ENCODE measurements around the gene NTM.

NTM gene

GRCh38 chr11:132208477-132209055 lies 838.2 kb downstream of the NTM start:
- in situ Hi-C loops (cut with MboI; ENCODE audit: low sequenced_read_pairs) = no loop called here

DNA sequence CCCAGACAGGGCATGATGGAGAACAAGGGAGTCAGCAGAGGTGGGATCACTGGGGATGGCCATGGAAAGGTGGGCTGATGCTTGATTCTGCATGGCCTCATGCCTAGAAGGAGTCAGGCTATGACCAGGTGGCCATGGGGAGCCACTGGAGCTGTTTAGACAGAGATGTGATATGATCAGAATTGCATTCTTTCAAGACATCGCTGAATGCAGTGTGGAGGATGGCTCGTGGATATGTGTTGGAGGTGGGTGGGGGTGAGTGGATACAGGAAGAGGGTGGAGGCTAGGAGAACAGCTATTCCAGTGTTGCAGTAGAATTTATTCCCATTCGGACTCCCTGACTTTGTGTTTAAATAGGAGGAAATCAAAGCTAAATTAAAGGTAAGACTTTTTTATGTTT lies 841.1 kb downstream of the NTM start:
- in situ Hi-C loops (cut with MboI; ENCODE audit: low sequenced_read_pairs) = no loop called here

DNA sequence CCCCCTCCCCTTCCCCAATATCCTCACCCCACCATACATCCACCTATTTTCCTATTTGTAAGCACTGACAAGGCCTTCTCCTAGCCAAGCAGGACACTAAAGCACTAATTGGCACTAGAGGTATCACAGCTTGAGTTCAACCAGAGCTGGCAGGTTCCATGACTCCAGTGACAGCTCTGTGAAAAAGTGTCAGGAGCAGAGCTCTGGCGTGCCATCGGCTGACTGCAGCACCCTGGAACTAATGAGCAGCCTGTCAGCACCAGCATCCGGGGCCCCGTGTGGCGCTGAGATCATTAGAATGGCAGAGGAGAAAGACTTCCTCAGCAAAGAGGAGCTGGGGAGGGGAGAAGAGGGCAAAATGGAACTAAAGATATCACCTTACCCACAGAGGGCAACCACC lies 847.4 kb downstream of the NTM start:
- in situ Hi-C loops (cut with MboI; ENCODE audit: low sequenced_read_pairs) = no loop called here

GRCh38 chr11:132220474-132220873 lies 850.1 kb downstream of the NTM start:
- in situ Hi-C loops (cut with MboI; ENCODE audit: low sequenced_read_pairs) = no loop called here

DNA sequence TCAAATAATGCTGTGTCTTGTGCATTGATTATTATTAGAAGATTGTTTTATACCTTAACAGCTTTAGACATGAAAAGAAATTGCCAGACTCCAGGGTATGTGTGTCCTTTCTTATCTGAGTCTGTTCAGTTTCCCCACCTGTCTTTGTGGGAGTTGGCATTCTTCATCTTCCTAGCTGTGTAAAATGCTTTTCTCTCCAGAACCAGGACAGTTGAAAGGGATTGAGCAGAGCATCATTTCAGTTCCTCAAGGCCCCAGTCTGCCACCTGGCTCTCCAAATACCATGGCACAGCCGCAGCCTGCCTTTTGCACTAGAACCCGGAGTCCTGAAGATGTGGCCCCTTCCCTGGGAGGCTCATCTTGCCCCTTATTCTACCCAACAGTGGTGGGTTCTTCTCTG lies 851.9 kb downstream of the NTM start:
- in situ Hi-C loops (cut with MboI; ENCODE audit: low sequenced_read_pairs) = no loop called here

DNA sequence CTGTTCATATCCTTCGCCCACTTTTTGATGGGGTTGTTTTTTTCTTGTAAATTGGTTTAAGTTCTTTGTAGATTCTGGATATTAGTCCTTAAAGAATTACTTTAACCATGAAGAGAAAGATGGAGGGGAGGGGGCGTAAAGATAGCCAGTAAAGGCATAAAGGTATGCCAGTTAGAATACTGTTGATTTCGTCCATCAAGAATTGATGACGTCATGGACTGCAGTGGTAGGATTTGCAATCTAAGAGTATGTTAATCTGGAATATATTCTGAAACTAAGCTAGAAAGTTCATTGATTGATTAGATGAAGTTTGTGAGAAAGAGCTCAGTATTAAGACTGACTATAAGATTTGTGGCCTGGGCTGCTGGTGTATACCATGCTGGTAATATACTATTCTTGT lies 856.1 kb downstream of the NTM start:
- in situ Hi-C loops (cut with MboI; ENCODE audit: low sequenced_read_pairs) = no loop called here

DNA sequence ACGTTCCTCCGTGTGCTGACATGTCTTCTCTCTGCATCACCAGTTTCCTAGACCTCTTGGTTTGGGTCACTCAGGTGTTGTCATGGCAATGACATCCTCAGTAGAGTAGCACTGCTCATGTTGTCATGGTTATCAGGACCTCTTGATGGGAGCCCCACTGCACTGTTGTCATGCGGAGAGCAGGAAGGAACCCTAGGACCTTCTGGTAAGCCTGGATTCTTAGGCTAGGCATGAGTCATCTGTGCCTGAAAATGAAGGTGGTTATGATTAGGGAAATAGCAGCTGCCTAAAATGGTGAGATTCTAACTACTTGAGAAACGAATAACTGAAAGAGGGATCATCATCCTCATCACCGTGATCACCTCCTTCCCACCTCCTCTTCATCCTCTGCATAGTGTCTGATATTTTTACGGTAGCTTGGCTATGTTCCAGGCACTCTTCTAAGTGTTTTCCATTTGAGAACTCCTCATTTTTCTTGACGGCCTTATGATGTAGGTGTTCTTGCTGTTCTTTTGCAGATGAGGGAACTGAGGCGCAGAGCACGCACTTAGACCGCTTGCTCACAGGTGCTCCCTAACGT lies 858.4 kb downstream of the NTM start:
- in situ Hi-C loops (cut with MboI; ENCODE audit: low sequenced_read_pairs) = no loop called here

DNA sequence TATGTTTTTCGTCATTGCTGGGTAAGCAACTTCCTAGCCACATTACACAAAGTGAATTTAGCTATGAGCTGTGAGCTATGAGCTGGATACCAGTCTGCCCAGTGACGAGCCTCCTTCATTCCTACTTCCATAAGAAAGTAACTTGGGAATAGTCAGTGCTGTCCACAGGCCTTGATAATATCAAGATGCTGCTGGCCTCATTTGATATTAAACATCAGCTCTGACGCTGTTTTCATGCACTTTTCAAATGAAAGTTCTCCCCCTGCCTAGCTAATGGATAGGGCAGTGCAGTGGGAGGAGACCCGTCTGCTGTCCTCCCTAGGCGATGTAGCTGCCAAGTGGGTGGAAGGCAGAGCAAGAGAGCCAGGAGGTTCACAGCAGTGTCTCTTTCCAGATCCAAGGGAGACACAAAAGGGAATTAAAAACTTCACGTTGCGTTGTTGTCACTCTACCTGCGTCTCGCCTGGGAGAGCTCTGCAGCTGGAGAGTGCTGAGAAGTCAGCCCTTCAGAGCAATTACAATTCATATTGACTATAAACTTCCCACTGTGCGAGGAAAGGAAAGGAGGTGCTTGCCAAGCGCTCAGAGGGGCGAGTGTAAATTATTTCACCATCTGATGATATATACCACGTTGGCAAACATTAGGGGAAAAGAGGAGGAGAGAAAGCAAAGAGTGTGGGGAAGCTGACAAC lies 861.4 kb downstream of the NTM start:
- in situ Hi-C loops (cut with MboI; ENCODE audit: low sequenced_read_pairs) = no loop called here

DNA sequence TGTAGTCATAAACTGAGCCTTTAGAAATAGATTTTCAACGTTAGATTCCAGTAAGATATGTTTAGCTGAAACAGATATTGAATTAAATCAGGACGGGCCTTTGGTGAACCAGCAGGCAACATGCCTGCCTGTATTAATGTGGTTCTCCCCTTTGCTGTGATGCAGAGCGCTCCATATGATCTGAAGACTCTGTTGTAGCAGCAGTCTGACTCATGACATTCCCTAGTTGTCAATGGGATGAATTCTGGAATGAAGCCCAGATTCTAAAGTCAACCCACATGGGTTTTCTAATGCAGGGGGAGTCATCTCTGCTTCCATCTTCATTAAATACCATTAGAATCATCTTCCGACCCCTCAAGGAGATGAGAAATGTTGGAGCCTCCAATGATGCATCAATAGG lies 864.5 kb downstream of the NTM start:
- in situ Hi-C loops (cut with MboI; ENCODE audit: low sequenced_read_pairs) = no loop called here

DNA sequence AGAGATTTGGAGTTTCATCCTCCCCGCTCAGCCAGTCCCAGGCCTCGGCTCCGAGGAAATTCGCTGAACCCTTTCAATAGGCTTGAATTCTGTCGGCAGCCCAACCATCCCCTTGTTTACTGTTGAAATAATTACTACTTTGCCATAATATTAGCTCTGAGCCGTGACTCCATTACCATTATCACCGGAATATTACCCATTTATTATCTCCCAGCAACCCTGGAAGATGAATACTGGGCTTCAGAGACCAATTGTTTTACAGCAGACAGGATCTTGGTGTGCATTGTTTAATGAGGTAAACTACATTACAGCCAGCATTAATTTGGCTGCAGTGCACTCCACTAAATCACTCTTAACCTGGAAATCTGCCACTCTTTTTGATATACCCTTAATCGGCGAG lies 867.4 kb downstream of the NTM start:
- in situ Hi-C loops (cut with MboI; ENCODE audit: low sequenced_read_pairs) = no loop called here

DNA sequence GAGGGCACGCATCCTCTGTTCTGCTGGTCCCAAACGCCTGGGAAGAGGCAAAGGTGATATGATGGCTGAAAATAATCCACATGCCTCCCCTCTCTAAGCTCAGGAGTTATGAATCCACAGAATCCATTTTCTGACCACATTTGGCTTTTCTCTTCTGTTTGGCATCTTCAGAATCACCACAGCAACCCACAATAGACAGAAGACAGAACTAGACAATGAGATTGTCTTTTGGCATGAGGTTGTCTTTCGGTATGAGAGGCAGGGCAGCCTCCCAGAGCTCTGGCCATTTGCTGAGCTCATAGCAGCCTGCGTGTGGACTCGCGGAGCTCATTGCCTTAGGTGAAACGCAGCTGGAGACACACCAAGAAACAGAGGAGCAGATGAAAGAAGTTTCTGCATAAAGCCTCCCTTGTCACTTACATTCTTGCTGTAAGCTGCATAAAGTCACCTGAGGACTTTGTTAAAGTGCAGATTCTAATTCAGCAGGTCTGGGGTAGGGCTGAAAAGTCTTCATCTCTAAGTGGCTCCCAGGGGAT lies 868.0 kb downstream of the NTM start:
- in situ Hi-C loops (cut with MboI; ENCODE audit: low sequenced_read_pairs) = no loop called here

DNA sequence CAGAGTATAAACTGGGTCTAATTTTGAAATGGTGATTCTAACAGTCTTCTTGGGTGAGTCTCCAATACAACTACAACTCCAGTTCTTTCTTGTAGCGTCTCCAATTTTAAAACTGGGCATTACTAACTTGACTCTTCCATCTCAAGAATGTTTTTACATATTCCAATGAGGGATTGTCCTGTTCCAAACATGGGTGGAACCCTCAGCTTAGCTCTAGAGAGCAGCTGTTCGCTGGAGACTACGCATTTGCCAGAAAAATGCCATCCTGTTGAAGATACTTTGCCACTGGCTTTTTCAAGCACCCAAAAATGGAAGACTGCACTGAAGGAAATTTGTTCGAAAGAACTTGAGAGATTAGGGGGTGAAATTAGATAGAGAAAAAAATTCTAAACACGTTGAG lies 870.0 kb downstream of the NTM start:
- in situ Hi-C loops (cut with MboI; ENCODE audit: low sequenced_read_pairs) = no loop called here

DNA sequence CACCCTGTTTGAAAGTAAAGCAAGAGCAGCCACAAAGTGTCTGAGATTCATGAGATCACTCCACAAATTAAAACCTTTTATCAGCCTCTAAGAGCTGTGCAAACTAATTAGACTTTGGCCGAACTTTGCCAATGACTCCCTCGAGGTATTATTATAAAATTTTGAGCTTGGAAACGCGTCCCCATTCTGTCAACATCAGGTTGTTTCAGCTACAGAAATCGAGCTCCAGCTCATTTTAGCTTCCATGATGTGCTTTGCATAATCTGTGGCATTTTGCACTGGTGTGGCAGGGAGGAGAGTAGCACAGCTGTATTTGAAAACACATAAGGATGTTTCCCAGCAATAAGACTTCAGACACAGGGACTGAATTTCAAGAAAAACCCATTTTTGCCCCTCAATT lies 872.2 kb downstream of the NTM start:
- in situ Hi-C loops (cut with MboI; ENCODE audit: low sequenced_read_pairs) = no loop called here

DNA sequence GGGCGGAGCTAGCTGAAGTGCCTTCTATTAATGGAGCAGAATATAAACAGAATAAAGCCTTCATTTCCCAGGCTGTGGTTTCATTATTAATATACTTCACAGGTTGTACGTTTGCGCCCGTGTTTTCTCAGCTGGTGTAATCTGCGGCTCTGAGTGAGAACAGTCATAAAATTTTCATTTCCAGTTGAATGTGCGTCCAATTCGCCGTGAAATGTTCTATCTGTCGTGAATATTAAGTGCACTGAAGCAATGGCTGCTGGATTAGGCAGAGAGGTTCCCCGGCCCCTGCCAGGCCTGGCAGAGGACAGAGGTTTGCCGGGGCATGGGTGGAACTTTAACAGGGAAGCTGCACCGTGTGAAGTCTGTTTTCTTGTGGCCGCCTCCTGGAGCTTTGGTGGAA lies 874.4 kb downstream of the NTM start:
- in situ Hi-C loops (cut with MboI; ENCODE audit: low sequenced_read_pairs) = no loop called here

GRCh38 chr11:132245403-132246385 lies 875.3 kb downstream of the NTM start:
- in situ Hi-C loops (cut with MboI; ENCODE audit: low sequenced_read_pairs) = no loop called here

- in situ Hi-C loops (cut with MboI; ENCODE audit: low sequenced_read_pairs) = no loop called here
These were observed 878.2 kb downstream of the NTM start for GRCh38 chr11:132248580-132248979.

GRCh38 chr11:132249256-132249655 lies 878.8 kb downstream of the NTM start:
- in situ Hi-C loops (cut with MboI; ENCODE audit: low sequenced_read_pairs) = no loop called here

GRCh38 chr11:132251061-132251460 lies 880.6 kb downstream of the NTM start:
- in situ Hi-C loops (cut with MboI; ENCODE audit: low sequenced_read_pairs) = no loop called here

DNA sequence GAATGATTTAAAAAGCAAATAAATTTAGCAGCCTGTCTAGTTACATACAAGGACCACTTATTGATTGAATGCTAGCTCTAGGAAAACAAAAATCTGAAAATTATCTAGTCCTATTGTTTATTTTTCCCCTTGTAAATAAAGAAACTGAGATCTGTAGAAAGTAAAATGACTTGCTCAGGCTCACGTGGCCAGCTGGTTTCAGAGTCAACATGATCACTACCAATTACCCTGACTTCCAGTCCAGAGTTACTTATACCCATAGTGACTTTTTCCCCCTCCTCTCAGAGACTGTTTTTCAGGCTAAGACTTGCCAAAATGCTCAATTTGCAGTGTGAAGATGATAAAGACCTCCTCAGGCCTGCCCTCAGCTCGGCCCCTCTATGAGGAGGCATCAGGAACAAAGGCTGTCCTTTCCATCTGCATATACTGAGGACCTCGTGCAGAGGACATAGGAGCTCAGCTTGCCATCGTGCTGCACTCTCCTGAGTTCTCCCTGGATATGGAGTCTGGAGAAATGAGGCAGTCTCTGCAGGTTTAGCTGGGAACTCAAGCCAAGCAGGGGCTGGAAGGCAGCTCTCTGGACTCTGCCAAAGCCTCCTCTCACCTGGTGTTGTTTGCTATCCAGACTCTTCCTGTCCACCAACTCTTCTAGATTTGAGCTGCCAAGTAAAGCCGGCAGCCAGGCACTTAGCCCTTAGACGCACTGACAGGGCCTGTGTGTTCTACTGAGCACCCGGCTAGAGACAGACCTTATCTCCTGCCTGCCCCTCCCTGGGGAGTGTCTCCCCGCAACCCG lies 883.3 kb downstream of the NTM start:
- in situ Hi-C loops (cut with MboI; ENCODE audit: low sequenced_read_pairs) = no loop called here

DNA sequence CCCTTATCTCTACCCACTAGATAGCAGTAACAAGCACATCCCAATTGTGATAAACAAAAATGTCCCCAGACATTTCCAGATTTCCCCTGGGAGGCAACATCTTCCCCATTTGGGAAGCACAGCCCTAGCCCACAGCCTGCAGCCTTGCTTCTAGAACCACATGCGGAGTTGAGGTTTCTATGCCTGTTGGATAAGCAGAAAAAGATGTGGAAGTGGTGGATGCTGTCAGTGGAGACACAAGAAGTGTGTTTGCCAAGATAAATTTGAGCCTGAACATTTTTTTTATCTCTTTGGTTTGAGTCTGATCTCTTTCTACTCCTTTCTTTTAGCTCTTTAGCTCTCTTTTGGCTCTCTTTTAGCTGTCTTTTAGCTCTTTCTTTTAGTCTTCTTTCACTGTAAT lies 884.5 kb downstream of the NTM start:
- in situ Hi-C loops (cut with MboI; ENCODE audit: low sequenced_read_pairs) = no loop called here

Measured in HL-60/S4 (cell line).